PC-3 (cell line): Measurements from ENCODE around the gene PEAK3.

ENCODE experiments used
- CTCF ChIP-seq: fragments of 300-600 bp; sonication (generic); conservative IDR thresholded peaks from 2 replicates; pipeline ENCODE4 v1.5.1; 2017; ENCODE audit warnings: antibody characterized with exemption, low read depth, mild to moderate bottlenecking, low read length
- EZH2 ChIP-seq: fragments of 300-600 bp; sonication (generic); IDR thresholded peaks from one replicate; pipeline ENCODE4 v1.6.1; 2017; ENCODE audit warnings: antibody characterized with exemption, mild to moderate bottlenecking, low read length; ENCODE audit not compliant: unreplicated experiment
- EZH2phosphoT487 ChIP-seq: fragments of 300-600 bp; sonication (generic); IDR thresholded peaks from 2 replicates; pipeline ENCODE4 v1.6.1; 2018; ENCODE audit warnings: mild to moderate bottlenecking, antibody characterized with exemption, low read length, borderline replicate concordance

GRCh38 chr19:2276429-2276986 lies 5.5 kb downstream of the PEAK3 start:
- TF ChIP-seq CTCF: no peak
- no peak for TF ChIP-seq EZH2phosphoT487
- no peak for TF ChIP-seq EZH2
